CD4-positive, alpha-beta T cell treated with Interleukin-6 for 4 hours (primary cell): Measurements from ENCODE around the gene LRRC10.
"Not testable (repeated sequence)": the region's sequence is repeated elsewhere in the genome, so short reads cannot be mapped to it uniquely, and the experiment has no call there.

Experiments used
- DNase-seq: peaks from one replicate; pipeline ENCODE4 v3.0.0-alpha.2; 2020; ENCODE audit warnings: mixed read lengths

Gene LRRC10

DNA sequence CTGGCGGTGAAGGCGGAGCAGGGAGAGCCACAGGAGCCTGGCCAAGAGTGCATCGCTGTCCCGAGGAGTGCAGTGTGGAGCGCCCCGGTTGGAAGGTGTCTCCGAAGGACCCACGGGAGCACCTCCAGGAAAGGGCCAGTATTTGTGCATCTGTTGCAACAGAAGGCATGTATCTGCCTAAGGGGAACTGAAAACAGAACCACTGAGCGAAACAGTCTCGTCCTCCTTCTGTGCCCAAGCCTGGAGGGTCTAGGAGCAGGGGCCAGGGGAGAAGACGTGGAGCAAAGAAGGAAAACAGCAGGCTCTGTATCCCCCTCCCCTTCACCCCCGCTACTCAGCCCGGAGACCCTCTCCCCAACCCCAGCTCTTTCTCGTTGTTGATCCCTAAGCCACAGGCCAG, 5.3 kb upstream of the LRRC10 start:
- no peak for DNase-seq

DNA sequence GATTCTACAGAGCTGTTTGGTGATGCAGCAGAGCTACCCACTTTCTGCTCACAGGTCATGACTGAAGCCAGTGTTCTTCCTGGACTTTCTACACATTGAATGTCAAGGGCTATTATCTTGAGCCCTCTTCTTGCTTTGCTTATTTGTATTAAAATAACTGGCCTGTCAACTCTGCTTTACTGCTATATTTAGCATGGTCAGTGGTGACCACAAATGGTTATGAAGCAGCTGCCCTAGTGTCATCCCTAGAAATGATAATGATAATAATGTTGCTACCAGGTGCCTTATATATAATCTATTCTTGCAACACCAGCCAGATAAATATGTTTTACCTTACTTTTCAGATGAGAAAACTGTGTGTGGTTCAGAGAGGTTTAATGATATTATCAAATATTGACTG, 2.6 kb upstream of the LRRC10 start:
- DNase-seq = no peak

DNA sequence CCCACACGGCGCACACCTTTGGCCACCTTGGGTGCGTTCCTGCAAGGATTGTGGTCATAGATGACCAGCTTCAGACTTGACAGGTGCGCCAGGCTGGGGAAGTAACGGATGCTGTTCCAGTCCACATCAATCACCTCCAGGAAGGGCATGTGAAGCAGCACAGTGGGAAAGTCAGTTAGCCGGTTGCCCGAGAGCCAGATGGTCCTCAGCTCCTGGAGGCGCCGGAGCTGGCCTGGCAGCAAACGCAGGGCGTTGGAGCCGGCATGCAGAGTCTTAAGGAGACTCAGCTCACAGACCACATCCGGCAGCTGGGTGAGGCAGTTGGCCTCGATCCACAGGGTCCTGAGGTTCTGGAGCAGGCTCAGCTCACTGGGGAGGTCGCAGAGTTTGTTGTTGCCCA, 581 bp downstream of the LRRC10 start:
- no peak for DNase-seq

DNA sequence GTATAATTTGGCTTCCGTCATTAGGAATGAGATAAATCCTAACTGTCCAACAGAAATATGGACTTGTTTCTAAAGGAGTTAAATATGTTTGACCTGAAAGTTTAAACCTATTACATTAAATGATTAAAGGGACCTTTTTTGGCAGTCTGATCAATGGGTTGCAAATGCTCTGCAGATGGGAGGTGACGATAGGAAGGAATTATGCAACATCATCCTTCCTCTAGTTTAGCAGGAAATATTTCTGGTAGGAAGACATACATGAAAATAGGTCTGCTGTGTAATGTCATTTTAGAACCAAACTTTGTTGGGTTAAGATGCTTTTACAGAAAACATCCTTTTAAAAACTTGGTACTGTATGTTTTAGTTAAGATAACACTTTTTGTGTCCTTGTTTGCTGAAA, 2.6 kb downstream of the LRRC10 start:
- no peak for DNase-seq

DNA sequence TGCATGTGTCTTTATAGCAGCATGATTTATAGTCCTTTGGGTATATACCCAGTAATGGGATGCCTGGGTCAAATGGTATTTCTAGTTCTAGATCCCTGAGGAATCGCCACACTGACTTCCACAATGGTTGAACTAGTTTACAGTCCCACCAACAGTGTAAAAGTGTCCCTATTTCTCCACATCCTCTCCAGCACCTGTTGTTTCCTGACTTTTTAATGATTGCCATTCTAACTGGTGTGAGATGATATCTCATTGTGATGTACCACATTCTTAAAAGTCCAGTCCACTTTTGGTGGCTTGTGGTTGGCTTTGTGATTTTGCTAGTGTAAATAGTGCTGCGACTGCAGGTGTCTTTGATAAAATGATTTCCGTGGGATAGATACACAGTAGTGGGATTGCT, 6.4 kb downstream of the LRRC10 start:
- DNase-seq = not testable (repeated sequence)

DNA sequence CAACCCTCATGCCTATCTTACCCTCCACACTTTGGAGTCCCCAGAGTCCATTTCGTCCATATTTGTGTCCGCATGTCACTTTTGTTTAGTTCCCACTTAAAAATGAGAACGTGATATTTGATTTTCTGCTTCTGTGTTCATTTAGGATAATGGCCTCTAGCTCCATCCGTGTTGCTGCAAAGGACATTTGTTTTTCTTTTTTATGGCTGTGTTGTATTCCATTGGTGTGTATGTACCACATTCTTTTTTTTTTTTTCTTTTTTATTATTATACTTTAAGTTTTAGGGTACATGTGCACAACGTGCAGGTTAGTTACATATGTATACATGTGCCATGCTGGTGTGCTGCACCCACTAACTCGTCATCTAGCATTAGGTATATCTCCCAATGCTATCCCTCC, 7.2 kb downstream of the LRRC10 start:
- DNase-seq = not testable (repeated sequence)

DNA sequence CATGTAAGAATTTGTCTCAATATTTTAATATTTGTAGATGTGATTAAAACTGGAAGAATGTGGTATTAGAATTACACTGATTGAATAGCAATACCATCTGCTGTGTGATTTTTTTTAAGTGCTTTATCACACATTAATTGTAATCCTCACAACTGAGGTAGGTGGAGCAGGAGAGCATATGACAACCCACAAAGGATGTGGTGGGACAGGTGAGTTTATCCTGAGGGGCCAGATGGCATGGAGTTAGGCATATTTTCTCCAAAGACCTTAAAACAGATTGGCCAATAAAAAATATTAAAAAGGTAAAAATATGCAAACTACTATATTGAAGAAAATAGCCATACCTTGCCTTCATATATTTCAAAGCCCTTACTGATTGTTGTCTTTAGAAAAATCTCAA, 7.8 kb downstream of the LRRC10 start:
- DNase-seq = no peak

DNA sequence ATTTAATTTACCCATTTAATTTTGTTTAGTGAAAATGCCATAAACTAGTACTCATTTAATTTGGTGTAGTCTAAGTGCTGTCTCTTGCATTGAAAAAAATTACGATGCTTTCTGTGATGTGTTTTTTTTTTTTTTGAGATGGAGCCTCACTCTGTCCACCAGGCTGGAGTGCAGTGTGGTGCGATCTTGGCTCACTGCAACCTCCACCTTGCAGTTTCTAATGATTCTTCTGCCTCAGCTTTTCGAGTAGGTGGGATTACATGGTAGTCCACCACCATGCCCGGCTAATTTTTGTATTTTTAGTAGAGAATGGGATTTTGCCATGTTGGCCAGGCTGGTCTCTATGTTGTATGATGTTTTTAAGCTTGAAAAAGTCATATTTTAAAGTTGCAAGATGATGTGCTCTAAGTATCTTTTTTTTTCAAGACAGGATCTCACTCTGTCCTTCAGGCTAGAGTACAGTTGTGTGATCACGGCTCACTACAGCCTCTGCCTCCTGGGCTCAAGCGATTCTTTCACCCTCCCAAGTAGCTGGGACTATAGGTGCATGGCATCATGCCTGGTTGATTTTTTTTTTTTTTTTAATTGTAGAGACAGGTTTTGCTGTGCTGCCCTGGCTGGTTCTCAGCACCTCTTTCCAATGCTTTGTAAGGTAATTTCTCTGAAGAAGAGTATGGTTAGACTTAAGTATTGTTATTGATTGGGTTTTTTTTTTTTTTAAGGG, 8.6 kb downstream of the LRRC10 start:
- no peak for DNase-seq

DNA sequence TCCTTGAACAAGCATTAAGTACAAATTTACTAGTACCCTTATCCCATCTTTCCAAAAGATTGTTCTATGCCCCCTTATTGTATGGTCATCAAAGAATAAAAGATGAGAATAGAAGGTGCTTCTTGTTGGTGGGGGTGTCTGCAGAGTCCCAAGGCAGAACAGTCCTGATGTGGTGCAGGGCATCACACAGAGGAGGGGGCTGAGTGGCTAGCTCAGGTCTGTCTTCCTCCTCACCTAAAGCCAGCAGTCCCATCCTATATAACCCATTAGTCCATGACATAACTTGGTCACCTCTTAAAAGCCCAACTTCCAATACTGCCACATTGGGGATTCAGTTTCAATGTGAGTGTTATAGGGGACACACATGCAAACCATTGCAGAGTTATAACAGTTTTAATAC, 9.9 kb downstream of the LRRC10 start:
- DNase-seq = no peak

DNA sequence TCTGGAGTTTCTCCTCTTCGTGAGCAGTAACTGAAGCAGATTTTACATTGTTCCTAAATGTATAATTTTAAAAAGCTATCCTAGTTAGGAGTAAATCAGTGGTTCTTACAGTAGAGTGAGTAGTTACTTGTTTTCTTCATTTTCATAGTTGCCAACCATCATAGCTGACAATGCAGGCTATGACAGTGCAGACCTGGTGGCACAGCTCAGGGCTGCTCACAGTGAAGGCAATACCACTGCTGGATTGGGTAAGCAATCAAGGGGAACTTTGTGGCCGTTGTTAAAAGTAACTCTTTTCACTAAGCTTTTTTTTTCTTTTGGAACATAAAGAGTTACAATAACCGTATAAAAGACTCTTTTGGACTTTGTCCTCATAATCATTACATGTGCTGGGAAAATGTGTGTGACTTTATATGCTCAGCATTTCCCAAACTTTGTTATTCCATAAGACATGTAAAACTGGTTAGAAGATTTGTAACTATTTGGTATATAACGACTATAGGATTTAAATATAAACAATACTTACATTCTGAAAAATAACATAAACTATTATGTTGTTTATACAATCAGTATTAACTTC, 12.4 kb downstream of the LRRC10 start:
- no peak for DNase-seq

DNA sequence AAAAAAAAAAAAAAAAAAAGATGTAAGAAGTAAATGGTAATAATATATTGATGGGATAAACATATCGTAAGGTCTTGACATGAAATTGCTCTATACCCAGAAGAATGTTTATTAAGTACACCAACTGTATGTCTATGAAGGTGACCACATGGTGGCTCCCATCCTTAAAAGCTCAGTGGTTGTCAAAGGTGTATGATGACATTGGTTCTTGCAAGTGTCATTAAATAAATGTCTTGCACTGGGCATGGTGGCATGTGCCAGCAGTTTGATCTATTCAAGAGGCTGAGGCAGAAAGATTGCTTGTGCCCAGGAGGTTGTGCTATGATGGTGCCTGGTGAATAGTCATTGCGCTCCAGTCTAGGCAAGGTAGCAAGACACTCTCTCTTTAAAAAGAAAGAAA, 15.0 kb downstream of the LRRC10 start:
- DNase-seq = no peak

DNA sequence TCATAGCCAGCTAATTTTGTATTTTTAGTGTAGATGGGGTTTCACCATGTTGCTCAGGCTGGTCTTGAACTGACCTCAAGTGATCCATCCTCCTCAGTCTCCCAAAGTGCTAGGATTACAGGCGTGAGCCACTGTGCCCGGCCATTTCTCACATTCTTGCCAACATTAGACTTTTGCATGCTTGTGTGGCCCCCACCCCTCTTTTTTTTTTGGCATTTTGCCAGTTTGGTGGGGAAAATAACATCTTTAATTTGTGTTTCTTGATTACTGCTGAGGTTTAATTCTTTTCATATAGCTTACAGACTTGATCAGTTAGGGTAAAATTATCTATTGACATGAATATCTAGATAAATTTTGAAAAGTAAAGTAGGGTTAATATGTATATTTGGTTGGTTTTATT, 21.6 kb downstream of the LRRC10 start:
- DNase-seq = no peak

DNA sequence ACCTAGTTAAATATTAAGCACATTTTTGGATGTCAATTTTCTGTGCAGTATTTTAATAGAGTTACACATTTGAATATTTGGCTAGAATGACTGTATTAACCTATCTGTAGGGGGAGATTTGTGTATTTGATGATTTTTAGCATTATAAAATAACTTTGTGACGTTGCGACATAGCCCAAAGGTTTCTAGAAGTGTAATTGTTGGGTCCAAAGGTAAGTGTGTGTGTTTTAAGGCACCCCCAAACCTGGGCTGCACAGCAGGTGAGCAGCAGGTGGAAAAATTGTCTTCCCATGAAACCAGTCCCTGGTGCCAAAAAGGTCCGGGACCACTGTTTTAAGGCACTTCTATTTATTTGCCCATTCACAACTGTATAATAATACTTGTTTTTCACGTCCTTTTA, 22.2 kb downstream of the LRRC10 start:
- no peak for DNase-seq

DNA sequence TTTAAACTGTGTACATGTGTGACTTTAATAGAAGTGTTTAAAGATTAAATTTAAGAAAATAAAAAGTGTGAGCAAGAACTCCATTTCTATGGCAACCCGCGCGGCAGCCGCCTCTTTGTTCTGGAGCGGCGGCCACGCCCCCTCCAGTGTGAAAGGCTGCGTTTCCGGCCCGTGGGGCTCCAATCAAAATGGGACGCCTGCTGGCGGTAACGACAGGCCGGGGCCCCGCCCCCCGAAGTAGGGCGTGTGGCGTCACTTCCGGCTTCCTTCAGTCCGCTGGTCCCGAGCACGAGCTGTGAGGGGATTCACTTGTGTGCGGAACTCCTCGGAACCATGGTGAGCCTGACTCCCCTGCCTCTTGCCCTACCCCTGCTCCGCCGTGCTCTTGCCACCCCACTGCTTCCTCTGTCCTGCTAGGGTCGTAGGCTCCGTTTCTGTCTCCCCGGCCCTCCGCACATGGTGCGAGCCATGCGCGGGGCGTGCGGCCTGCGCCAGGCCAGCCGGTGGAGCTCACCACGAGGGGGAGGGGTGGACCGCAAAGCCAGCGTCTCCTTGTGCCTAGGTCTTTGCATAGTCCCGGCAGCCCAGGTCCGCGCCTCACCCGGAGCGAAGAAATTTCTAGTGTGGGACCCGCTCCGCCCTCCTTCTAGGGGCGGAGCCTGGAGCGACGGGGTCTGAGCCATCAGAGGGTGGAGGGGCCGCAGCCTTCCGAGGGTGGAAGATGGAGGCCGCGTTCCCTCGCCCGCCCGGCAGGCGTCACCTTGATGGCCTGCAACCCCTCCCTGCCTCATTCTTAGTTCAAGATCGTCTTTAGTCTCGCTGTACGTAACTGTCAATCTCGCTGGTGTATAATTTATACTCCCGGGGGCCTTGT, 25.3 kb downstream of the LRRC10 start, which contains the start of gene CCT2:
CCT2 (plus strand) TSS at position 271 of the 874 bp plus-strand sequence; CDS start at position 334, 63 bp downstream.
- DNase-seq = peak; percentile 98

DNA sequence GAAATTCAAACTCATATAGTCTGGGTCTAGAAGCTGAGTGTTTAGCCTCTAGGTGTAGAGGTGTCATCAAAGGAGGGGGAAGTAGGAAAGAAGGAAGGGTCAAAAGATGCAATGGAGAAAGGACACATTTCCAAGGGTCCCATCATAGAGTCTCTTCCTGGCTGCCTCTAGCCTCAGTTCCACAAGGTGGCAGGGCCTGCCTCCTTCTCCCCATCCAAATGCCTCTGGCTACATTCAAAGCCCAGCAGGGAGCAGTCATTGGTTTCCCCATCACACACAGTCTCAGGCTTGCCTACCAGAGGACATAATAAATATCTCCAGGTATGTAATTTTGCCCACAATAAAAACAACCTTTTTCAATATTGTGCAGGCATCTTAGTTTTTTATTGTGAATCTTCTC, 27.5 kb downstream of the LRRC10 start:
- DNase-seq = no peak

DNA sequence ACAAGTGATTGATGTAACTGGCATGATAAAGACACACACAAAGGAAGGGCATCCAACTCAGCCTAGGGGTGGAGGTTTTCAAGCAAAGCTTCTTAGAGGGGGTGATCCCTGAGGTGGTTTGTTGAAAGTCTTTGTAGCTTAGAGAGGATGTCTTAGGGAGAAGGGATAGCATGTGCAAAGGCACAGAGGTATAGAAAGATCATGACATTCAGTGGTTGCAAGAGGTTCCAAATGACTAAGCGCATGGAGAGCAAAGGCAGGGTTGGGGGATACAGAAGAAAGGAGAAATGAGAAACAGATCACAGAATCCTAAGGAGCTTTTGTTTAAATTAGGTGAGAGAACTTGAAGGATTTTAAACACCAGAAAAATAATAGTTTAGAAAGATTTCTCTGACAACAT, 30.6 kb downstream of the LRRC10 start:
- no peak for DNase-seq

DNA sequence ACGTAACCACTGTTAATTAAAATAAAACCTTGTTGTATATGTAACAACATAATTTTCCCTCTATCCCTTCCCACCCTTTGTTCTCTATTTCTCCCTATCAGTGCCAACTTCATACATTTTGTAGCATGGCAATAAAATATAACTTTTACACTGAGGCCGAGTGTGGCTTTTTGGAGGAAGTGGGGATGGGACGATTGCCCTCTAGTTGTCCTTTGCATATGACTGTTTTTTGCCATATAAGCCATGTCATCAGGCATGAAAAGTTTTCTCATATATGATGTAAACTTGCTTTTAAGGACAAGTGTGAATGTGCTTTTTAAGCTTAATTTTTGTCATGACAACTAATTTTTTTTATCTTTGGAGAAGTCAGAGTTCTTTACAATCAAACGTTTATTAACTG, 31.7 kb downstream of the LRRC10 start:
- DNase-seq = no peak

DNA sequence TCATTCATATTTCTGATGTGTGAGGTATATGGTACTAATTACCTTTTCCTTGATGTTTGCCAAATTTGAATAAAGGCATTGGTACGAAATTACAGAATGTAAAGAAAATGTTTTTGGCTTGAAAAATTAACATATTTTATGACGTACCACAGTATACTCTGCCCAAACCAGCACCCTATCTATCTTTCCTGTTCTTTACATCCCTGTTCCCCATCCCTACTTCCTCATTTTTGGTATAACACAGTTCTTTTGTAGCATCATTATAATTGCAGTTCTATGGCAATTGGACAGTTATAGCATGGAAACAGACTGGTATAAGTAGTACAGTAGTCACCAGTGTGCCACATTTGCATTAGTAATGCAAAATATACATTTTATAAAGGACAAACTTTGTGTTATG, 32.4 kb downstream of the LRRC10 start:
- DNase-seq = no peak

DNA sequence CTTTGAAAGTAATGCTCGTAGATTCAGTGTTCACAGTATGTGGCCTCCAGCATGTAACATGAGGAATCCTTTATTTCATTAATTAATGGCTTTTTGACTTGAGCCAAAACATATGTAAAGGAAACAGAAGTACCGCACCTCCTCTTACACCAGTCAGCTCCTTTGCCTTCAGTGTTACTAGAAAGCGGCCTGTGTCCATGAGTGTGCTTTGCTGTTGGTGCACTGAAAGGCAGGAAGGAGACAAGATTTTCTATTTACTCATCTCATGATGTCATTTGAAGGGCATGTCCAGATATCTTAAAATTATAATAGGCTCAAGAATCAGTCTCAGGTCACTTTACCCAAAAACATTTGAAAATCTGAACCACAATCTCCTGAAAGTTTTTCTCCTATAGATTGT, 35.4 kb downstream of the LRRC10 start:
- no peak for DNase-seq

DNA sequence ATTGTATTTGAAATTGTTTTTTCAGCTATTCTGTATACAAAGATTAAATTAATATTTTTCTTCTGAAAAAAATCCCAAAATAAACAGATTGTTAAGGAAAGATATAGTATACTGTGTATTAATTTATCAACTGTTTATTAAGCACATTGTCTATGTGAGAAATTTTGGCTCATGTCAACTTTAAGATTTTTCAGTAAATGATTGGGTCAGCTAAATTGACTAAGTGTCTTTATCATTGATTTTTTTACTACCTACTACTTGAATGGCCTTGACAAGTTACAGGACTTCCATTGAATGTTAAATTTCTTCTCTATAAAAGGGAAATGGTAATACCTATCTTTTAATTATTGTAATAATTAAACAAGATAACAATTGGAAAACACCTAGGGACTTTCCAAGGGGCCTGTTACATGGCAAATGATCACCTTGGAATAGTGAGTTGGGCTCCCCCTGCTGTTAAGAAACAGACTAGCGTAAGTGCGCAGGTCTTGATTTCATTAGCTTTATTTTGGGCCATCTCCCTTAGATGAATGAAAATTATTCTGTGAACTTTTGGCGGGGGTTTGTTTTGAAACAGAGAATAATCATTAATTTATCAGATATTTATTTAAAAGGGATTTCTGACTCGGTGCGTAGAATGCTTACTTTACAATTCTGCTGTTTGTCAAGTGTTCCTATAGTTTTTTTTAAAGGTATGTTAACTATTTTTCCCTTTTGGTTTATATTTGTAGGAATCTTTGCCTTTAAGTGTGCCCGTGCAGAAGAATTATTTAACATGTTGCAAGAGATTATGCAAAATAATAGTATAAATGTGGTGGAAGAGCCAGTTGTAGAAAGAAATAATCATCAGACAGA, 39.9 kb downstream of the LRRC10 start:
- DNase-seq = peak; percentile 66

DNA sequence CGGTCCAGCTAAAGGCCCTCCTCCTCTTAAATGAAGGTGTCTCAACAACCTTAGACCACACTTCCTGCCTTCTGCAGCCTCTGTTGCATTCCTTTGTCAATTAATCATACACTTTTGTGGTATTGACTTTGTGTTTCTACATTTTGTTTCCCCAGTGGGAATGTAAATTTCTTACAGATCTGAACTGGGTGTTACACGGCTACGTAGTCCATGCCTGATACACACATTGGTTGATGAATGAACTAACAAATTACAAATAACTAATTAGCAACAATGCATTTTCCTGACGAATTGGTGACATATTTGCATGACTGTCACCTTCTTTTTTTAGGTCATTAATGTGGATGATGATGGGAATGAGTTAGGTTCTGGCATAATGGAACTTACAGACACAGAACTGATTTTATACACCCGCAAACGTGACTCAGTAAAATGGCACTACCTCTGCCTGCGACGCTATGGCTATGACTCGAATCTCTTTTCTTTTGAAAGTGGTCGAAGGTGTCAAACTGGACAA, 40.6 kb downstream of the LRRC10 start:
- DNase-seq = no peak

DNA sequence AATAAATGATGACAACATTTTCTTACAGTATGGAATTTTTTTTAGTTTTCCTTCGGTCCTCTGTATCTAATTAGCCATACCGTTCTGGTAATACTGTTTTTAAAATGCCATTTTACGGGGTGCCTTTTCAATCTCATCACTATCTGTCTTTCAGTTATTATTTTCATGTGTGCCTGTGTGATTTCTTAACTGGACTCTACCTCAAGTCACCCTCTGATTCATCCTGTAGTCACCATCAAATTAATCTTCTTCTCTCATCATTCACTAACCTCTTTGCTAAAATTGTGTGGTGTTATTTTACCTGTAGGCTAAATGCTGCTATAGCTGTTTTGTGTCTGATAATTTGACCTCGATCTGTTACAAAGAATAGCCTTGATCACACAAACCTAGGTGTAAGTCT, 41.5 kb downstream of the LRRC10 start:
- DNase-seq = no peak

DNA sequence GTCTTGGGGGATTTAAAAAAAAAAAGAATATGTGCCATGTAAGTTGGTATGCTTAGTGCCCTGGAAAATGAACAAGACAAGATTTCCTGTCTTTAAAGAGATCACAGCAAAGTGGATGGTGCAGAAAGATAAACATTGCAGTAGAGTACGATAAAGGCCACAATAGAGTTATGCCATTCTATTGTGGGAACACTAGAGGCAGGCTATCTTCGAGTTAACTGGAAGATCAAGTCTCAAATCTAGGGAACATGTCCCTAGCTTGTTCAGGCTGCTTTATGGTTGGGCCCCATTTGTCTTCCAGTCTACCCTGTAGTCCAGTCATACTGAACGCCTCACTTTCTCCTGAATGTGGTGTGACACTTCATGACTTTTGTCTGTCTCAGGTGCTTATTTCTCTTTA, 44.1 kb downstream of the LRRC10 start:
- no peak for DNase-seq
